GM12878 (cell line): ENCODE data around the gene WNT16. TPM values are rescaled to one million over a fixed set of nuclear protein-coding genes. Genes with fewer than 3 reads are reported as not detected.

ENCODE experiments used
- ATAC-seq: fragments of 200-7000 bp; cut with Tn5 transposase; 3 replicates; pipeline ENCODE4 v1.9.1; 2020; ENCODE audit warnings: mild to moderate bottlenecking, moderate library complexity
- BruUV-seq: library from RNA; stranded (reverse); fragments of 400-500 nt; replicated peaks from 2 replicates; lab custom pipeline; 2021; lab: Mats Ljungman, UMichigan
- CTCF ChIA-PET: fragments of 300-600 bp; sonication (Branson Sonifier 250); formaldehyde crosslinking; extraction: SDS; loops from one replicate; lab custom pipeline; 2021; ENCODE audit warnings: inconsistent platforms; lab: Yijun Ruan, JAX
- POLR2A ChIA-PET: fragments of 350-600 bp; formaldehyde crosslinking; extraction: SDS; loops from one replicate; lab custom pipeline; 2021; ENCODE audit warnings: inconsistent platforms; lab: Charles Lee
- RAD21 ChIA-PET: fragments of 300-600 bp; sonication (Branson Sonifier 250); formaldehyde crosslinking; loops from one replicate; lab custom pipeline; 2023; ENCODE audit warnings: antibody characterized with exemption; ENCODE audit not compliant: unreplicated experiment; lab: Charles Lee
- SMC1A ChIA-PET: fragments of 300-600 bp; sonication (Branson Sonifier 250); formaldehyde crosslinking; loops from one replicate; lab custom pipeline; 2023; ENCODE audit not compliant: unreplicated experiment, uncharacterized antibody; lab: Charles Lee
- DNase-seq: peaks from one replicate; pipeline ENCODE4 v3.0.0-alpha.2; 2011; ENCODE audit warnings: low read depth, low spot score
- FAIRE-seq: peaks from 3 replicates; lab custom pipeline; 2011; peaks lifted over from hg19 to GRCh38; lab: Jason Lieb, UNC
- H2AFZ ChIP-seq: 2 replicates; pipeline ENCODE4 v1.6.0; 2011; ENCODE audit warnings: low read depth, low read length, control low read depth; ENCODE audit not compliant: control insufficient read depth
- H3K27ac ChIP-seq: 2 replicates; pipeline ENCODE4 v1.5.1; 2011; ENCODE audit warnings: control low read depth; ENCODE audit not compliant: control insufficient read depth, insufficient read depth
- H3K27me3 ChIP-seq, 2 experiments: replicated peaks in 1 of 2; 2 replicates each; pipeline versions ENCODE4 v1.6.0 to v1.6.1; 2011; ENCODE audit warnings: low read length in 1 of 2; ENCODE audit not compliant: control insufficient read depth in 2 of 2, insufficient read depth in 2 of 2
- H3K36me3 ChIP-seq, 2 experiments: 2 replicates each; pipeline ENCODE4 v1.5.1; 2011; ENCODE audit warnings: low read length in 1 of 2; ENCODE audit not compliant: control insufficient read depth in 2 of 2, insufficient read depth in 2 of 2
- H3K4me1 ChIP-seq: 2 replicates; pipeline ENCODE4 v1.6.1; 2011; ENCODE audit warnings: mild to moderate bottlenecking, low read length, moderate library complexity, mixed read lengths; ENCODE audit not compliant: control insufficient read depth, insufficient read depth
- H3K4me2 ChIP-seq: 2 replicates; pipeline ENCODE4 v1.6.0; 2011; ENCODE audit warnings: control low read depth; ENCODE audit not compliant: control insufficient read depth, insufficient read depth
- H3K4me3 ChIP-seq: fragments of 200-600 bp; sonication (generic); 2 replicates; pipeline ENCODE4 v1.5.1; 2016
- H3K79me2 ChIP-seq: 2 replicates; pipeline ENCODE4 v1.6.0; 2011; ENCODE audit warnings: low read length; ENCODE audit not compliant: control insufficient read depth, insufficient read depth
- H3K9ac ChIP-seq: 2 replicates; pipeline ENCODE4 v1.8.0; 2011; ENCODE audit warnings: low read length, control low read depth, mixed read lengths; ENCODE audit not compliant: control insufficient read depth, insufficient read depth
- H3K9me3 ChIP-seq: replicated peaks from 3 replicates; pipeline ENCODE4 v1.5.1; 2011; ENCODE audit warnings: mild to moderate bottlenecking, low read length; ENCODE audit not compliant: control insufficient read depth, insufficient read depth
- H4K20me1 ChIP-seq: 2 replicates; pipeline ENCODE4 v1.6.0; 2011; ENCODE audit not compliant: control insufficient read depth, insufficient read depth
- ATF7 ChIP-seq: fragments of 450-650 bp; IDR thresholded peaks from 2 replicates; pipeline ENCODE4 v1.6.1; 2016; ENCODE audit warnings: low read depth, mild to moderate bottlenecking
- BACH1 ChIP-seq: fragments of 450-650 bp; IDR thresholded peaks from 2 replicates; pipeline ENCODE4 v1.6.1; 2017; ENCODE audit warnings: mild to moderate bottlenecking, borderline replicate concordance
- EED ChIP-seq: sonication (generic); IDR thresholded peaks from 2 replicates; pipeline ENCODE4 v1.6.1; 2016; ENCODE audit warnings: antibody characterized with exemption, low read depth
- EP300 ChIP-seq, 2 experiments: fragments of 150-350 bp in 1 of 2; IDR thresholded peaks; 2 replicates each; pipeline ENCODE4 v1.6.1; 2011 to 2012; ENCODE audit warnings: low read depth in 2 of 2, low read length in 2 of 2, borderline replicate concordance in 1 of 2, improper control_type of control experiment in 1 of 2, inconsistent platforms in 1 of 2; ENCODE audit not compliant: control insufficient read depth in 1 of 2
- GATAD2B ChIP-seq: fragments of 450-650 bp; conservative IDR thresholded peaks from 2 replicates; pipeline ENCODE4 v1.6.1; 2017; ENCODE audit warnings: low read depth, mild to moderate bottlenecking, moderate library complexity
- HDAC2 ChIP-seq: fragments of 200-600 bp; sonication (generic); IDR thresholded peaks from 2 replicates; pipeline ENCODE4 v1.6.1; 2017
- IKZF2 ChIP-seq, 2 experiments: fragments of 450-650 bp; IDR thresholded peaks; 2 replicates each; pipeline ENCODE4 v1.6.1; 2017; ENCODE audit warnings: mild to moderate bottlenecking in 2 of 2, moderate library complexity in 2 of 2
- IRF4 ChIP-seq: IDR thresholded peaks from 2 replicates; pipeline ENCODE4 v1.6.1; 2011; ENCODE audit warnings: low read depth, low read length
- MEF2B ChIP-seq: fragments of 450-650 bp; IDR thresholded peaks from 2 replicates; pipeline ENCODE4 v1.6.1; 2018; ENCODE audit warnings: mild to moderate bottlenecking, moderate library complexity; ENCODE audit not compliant: partially characterized antibody, poor library complexity, severe bottlenecking
- MXI1 ChIP-seq: fragments of 150-350 bp; IDR thresholded peaks from 2 replicates; pipeline ENCODE4 v1.6.1; 2011; ENCODE audit warnings: low read depth, mild to moderate bottlenecking, inconsistent platforms, low read length, improper control_type of control experiment
- MYB ChIP-seq: fragments of 150-350 bp; IDR thresholded peaks from 2 replicates; pipeline ENCODE4 v1.6.1; 2014; ENCODE audit warnings: mild to moderate bottlenecking, low read depth, low read length, borderline replicate concordance
- NBN ChIP-seq: fragments of 450-650 bp; IDR thresholded peaks from 2 replicates; pipeline ENCODE4 v1.6.1; 2016
- POLR2A ChIP-seq: IDR thresholded peaks from 2 replicates; pipeline ENCODE4 v1.6.1; 2011; ENCODE audit warnings: low read depth, mild to moderate bottlenecking, low read length
- RAD51 ChIP-seq: fragments of 450-650 bp; IDR thresholded peaks from 2 replicates; pipeline ENCODE4 v1.6.1; 2016; ENCODE audit warnings: moderate library complexity, mild to moderate bottlenecking, inconsistent platforms
- SMC3 ChIP-seq: IDR thresholded peaks from 2 replicates; pipeline ENCODE4 v1.6.1; 2011; ENCODE audit warnings: low read length, improper control_type of control experiment, borderline replicate concordance
- SREBF2 ChIP-seq: IDR thresholded peaks from 2 replicates; pipeline ENCODE4 v1.6.1; 2012; ENCODE audit warnings: mild to moderate bottlenecking, low read length
- ZNF622 ChIP-seq: fragments of 450-650 bp; IDR thresholded peaks from 2 replicates; pipeline ENCODE4 v1.6.1; 2017; ENCODE audit warnings: mild to moderate bottlenecking, inconsistent platforms
- WGBS: methylation state at CpG from one replicate; pipeline ENCODE4 v1.1.6; 2016; ENCODE audit warnings: low lambda C conversion rate; ENCODE audit not compliant: insufficient replicate concordance, insufficient coverage; ENCODE audit errors: missing lambda C conversion rate; 5-methylcytosine and 5-hydroxymethylcytosine counted together
- in situ Hi-C: fragments of 300-500 bp; cut with MboI; formaldehyde crosslinking; loops from 9 replicates; pipeline ENCODE4 v1.14.3; 2018; ENCODE audit warnings: mixed read lengths
- intact Hi-C: fragments of 100-400 bp; cut with micrococcal nuclease; formaldehyde crosslinking; loops from one replicate; pipeline ENCODE4 v1.14.2; 2022; ENCODE audit not compliant: unreplicated experiment
- polyA plus RNA-seq, 11 experiments: library from polyadenylated mRNA; depleted of rRNA in 4 of 11; unstranded in 6 of 11; stranded (reverse) in 5 of 11; fragments of >200 nt; fragmentation: Nextera tagmentation in 4 of 11; fragmentation: Illumina TruSeq in 1 of 11; extraction: Ambion mirVana in 4 of 11; extraction: Trizol in 1 of 11; gene quantifications; 1 replicate in 1 of 11; 2 replicates in 10 of 11; pipeline versions ENCODE4 v1.2.1 to v1.2.3, GENCODE V29; 2011 to 2016; ENCODE audit warnings: inconsistent platforms in 2 of 11, missing spikeins in 2 of 11, low read depth in 1 of 11
- total RNA-seq, 4 experiments: library from RNA; depleted of rRNA in 3 of 4; stranded (reverse); fragments of >200 nt in 3 of 4; fragmentation: Illumina TruSeq in 1 of 4; extraction: Trizol in 1 of 4; gene quantifications; 2 replicates each; pipeline versions ENCODE4 v1.2.1 to v1.2.3, GENCODE V29; 2013 to 2021
- TF ChIP-seq, protein P1 (sequence below): fragments of 450-650 bp; formaldehyde crosslinking; IDR thresholded peaks from 2 replicates; pipeline ENCODE4 v1.4.0; 2022; ENCODE audit warnings: mild to moderate bottlenecking, moderate library complexity
- TF ChIP-seq, protein P2 (sequence below): fragments of 450-650 bp; IDR thresholded peaks from 2 replicates; pipeline ENCODE4 v1.6.1; 2017; ENCODE audit warnings: mild to moderate bottlenecking

WNT16 gene
- total and polyA plus RNA-seq, 10 of the 15 experiments (the other 5 are each of a cell fraction or from before 2014, with no cell fraction given), result 0.05 to 0.11 (median 0.06) TPM; not detected in 5

DNA sequence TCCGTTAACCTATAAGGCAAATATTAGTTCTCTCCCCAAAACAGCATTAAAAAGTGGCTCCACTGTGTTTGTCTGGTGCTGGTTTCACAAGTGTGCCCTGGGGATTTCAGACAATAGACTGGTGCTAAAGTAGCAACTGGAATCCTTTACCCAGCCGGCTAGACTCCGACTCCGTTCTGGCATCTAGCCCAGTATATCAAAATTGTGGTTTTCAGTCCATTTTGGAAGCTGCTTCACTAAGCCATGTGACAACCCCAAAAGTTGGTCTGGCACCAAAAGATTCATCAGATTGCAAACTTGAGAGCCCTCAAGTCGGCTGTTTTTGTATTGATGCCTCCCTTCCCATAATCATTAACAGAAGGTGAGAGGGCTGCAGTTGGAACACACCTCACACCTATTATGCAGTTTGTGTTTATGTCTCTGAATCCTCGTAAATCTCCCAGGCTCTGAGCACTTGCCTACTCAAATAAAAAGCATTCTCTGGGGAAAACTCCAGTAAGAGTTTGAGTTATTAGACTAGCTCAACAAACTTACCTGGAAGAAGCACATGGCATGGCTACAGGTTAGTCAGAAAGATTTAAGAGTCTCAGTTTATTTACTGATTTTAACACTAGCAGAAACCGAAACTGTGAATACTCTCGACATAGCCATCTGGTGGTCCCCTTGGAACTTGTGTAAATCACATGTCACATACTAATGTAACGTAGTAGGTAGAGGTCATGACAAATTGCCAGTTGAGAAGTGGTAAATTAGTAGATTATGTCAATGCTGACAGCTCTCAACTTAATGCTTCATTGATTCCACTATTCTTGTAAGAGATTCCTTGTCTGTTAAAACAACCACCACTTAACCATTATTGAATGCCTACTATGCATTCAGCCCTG, 14.8 kb upstream of the WNT16 start:
- POLR2A ChIA-PET, result interaction anchor here (0.5 to 1.4 kb wide), 2 partner anchors 12 to 34 kb away, joined by 3 read pairs; no protein-coding TSS in a partner anchor
- H3K9me3 ChIP-seq, result no peaks in the 10 kb centered on the region; the same call in 1 of the 3 replicates
- FAIRE-seq (peak; percentile 52), DNase-seq (peak; percentile 50), ATAC-seq (peak; percentile 91)
- SMC1A ChIA-PET, result interaction anchor here (0.6 to 3.2 kb wide), 20 partner anchors 9 to 488 kb away, joined by 3 to 14 read pairs (median 4); no protein-coding TSS in a partner anchor
- in situ Hi-C loops, result no loop called here
- WGBS, result 47% methylated on average over 9 of the region's 9 CpGs
- H4K20me1 ChIP-seq, result no peaks in the 10 kb centered on the region
- H2AFZ ChIP-seq, result peak overlapping the region; percentile 66
- no peaks in the 10 kb centered on the region for H3K27me3 ChIP-seq
- no peak overlapping the region for H3K27ac ChIP-seq
- CTCF ChIA-PET, result interaction anchor here (0.6 to 2.4 kb wide), 8 partner anchors 10 to 137 kb away, joined by 3 to 10 read pairs (median 4); no protein-coding TSS in a partner anchor
- no peaks in the 10 kb centered on the region for H3K36me3 ChIP-seq
- RAD21 ChIA-PET, result interaction anchor here (0.7 to 3.0 kb wide), 5 partner anchors 9 to 217 kb away, joined by 3 to 17 read pairs (median 3); no protein-coding TSS in a partner anchor
- BruUV-seq, result no TSS peak
- no peaks in the 10 kb centered on the region for H3K79me2 ChIP-seq
- intact Hi-C loops, result no loop called here
- H3K4me2 ChIP-seq, result peak overlapping the region; percentile 70
- H3K4me1 ChIP-seq, result peaks cover 12% of the 10 kb centered on the region
- no peak overlapping the region for H3K4me3 ChIP-seq
- no peak overlapping the region for H3K9ac ChIP-seq
- TF ChIP-seq MYB, result no peak
- TF ChIP-seq HDAC2, result no peak
- peak; percentile 56; the same call in 1 of the 2 replicates for TF ChIP-seq RAD51
- TF ChIP-seq, protein P1, sequence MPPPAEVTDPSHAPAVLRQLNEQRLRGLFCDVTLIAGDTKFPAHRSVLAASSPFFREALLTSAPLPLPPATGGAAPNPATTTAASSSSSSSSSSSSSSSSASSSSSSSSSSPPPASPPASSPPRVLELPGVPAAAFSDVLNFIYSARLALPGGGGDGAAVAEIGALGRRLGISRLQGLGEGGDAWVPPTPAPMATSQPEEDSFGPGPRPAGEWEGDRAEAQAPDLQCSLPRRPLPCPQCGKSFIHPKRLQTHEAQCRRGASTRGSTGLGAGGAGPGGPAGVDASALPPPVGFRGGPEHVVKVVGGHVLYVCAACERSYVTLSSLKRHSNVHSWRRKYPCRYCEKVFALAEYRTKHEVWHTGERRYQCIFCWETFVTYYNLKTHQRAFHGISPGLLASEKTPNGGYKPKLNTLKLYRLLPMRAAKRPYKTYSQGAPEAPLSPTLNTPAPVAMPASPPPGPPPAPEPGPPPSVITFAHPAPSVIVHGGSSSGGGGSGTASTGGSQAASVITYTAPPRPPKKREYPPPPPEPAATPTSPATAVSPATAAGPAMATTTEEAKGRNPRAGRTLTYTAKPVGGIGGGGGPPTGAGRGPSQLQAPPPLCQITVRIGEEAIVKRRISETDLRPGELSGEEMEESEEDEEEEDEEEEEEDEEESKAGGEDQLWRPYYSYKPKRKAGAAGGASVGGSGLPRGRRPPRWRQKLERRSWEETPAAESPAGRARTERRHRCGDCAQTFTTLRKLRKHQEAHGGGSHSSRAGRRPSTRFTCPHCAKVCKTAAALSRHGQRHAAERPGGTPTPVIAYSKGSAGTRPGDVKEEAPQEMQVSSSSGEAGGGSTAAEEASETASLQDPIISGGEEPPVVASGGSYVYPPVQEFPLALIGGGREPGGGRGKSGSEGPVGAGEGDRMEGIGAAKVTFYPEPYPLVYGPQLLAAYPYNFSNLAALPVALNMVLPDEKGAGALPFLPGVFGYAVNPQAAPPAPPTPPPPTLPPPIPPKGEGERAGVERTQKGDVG, result no peak
- peak; percentile 37 to 51 for TF ChIP-seq IKZF2 (IDR thresholded peaks at IDR 0.05)
- 0 out of 2 replicates have a peak, but pooled peaks have one; percentile 48 for TF ChIP-seq NBN
- 0 out of 2 replicates have a peak, but pooled peaks have one; percentile 29 for TF ChIP-seq IRF4
- TF ChIP-seq, protein P2, sequence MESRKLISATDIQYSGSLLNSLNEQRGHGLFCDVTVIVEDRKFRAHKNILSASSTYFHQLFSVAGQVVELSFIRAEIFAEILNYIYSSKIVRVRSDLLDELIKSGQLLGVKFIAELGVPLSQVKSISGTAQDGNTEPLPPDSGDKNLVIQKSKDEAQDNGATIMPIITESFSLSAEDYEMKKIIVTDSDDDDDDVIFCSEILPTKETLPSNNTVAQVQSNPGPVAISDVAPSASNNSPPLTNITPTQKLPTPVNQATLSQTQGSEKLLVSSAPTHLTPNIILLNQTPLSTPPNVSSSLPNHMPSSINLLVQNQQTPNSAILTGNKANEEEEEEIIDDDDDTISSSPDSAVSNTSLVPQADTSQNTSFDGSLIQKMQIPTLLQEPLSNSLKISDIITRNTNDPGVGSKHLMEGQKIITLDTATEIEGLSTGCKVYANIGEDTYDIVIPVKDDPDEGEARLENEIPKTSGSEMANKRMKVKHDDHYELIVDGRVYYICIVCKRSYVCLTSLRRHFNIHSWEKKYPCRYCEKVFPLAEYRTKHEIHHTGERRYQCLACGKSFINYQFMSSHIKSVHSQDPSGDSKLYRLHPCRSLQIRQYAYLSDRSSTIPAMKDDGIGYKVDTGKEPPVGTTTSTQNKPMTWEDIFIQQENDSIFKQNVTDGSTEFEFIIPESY, result no peak
- no peak for TF ChIP-seq POLR2A
- peak; percentile 74 to 85; a peak in 3 of 4 replicates for TF ChIP-seq EP300 (IDR thresholded peaks at IDR 0.05; ENCODE audit: borderline replicate concordance in 1 of 2, control insufficient read depth in 1 of 2, low read depth in 2 of 2, low read length in 2 of 2)
- peak; percentile 80 for TF ChIP-seq MEF2B
- TF ChIP-seq ZNF622, result no peak
- TF ChIP-seq BACH1, result peak; percentile 21; the same call in 1 of the 2 replicates
- TF ChIP-seq MXI1, result peak; percentile 45
- no peak for TF ChIP-seq SREBF2
- TF ChIP-seq ATF7, result peak; percentile 86
- peak; percentile 25; the same call in 1 of the 2 replicates for TF ChIP-seq GATAD2B
- no peak for TF ChIP-seq EED
- peak; percentile 14; the same call in 1 of the 2 replicates for TF ChIP-seq SMC3
